ENCODE measurements around the gene IL1B. TPM values are rescaled to one million over a fixed set of nuclear protein-coding genes. Genes with fewer than 3 reads are reported as not detected.

The IL1B gene
- total RNA-seq, 1 experiment from 2014 or later, result not detected

DNA sequence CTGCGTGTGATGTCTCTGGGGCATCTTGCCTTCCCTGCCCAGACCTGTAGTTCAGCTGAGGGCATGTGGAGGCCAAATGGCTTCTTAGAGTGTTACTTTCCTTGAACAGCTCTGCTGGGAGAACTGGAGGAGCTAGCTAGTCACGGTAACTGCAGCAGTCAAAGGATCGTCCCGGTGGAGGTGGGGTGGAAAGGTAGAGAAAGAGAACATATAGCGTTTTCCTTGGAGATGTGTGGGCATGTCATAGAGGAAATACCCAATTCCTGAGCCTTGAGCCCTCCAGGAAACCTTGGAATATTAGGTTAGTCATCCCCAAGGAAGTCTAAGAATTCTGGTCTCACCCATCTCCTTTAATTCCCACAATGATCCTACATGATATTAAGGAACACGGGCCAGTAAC, 40.8 kb upstream of the IL1B start:
- no peak for TF ChIP-seq REST (IDR thresholded peaks at IDR 0.05; ENCODE audit: insufficient read depth in 1 of 2, low read depth in 2 of 2, low read length in 1 of 2)
- no peak for TF ChIP-seq CTCF (IDR thresholded peaks at IDR 0.05)
- TF ChIP-seq SIN3A (IDR thresholded peaks at IDR 0.05; ENCODE audit: borderline replicate concordance, insufficient read depth, low read depth, low read length), result no peak
- TF ChIP-seq TCF7L2 (IDR thresholded peaks at IDR 0.05; ENCODE audit: low read depth, low read length), result no peak
- no peak for TF ChIP-seq POLR2AphosphoS5 (IDR thresholded peaks at IDR 0.05; ENCODE audit: low read depth, low read length)
- POLR2A ChIA-PET, result no interaction called here
- no peak for ATAC-seq
- Histone ChIP-seq H3K4me1 (ENCODE audit: control insufficient read depth, insufficient read depth, low read length) (no peaks in the 10 kb centered on the region; the same call in 1 of the 2 replicates), H3K4me3 (ENCODE audit: low read depth in 2 of 2, low read length in 2 of 2) (no peak overlapping the region), H3K9me3 (ENCODE audit: control insufficient read depth, insufficient read depth, low read depth, low read length) (no peaks in the 10 kb centered on the region), H3K36me3 (ENCODE audit: control insufficient read depth, insufficient read depth, low read length) (no peaks in the 10 kb centered on the region), H3K27ac (ENCODE audit: low read length) (no peak overlapping the region), H3K27me3 (ENCODE audit: control insufficient read depth, insufficient read depth, low read length) (peaks cover 5% of the 10 kb centered on the region; the same call in 1 of the 2 replicates)
- BruUV-seq (replicated peaks), result no TSS peak
- in situ Hi-C loops (cut with HindIII; ENCODE audit: low pct_unique_long_range_greater_than_20kb, low sequenced_read_pairs) (no loop called here), intact Hi-C loops (cut with micrococcal nuclease; ENCODE audit: unreplicated experiment) (no loop called here)
- DNase-seq (ENCODE audit: low read depth, low spot score), result no peak
- CTCF ChIA-PET, result no interaction called here

- H3K4me1 ChIP-seq (ENCODE audit: control insufficient read depth, insufficient read depth, low read length), result no peaks in the 10 kb centered on the region; the same call in 1 of the 2 replicates
- no peak for DNase-seq (ENCODE audit: low read depth, low spot score)
- no peak for ATAC-seq
- no TSS peak for BruUV-seq (replicated peaks)
- in situ Hi-C loops (cut with HindIII; ENCODE audit: low pct_unique_long_range_greater_than_20kb, low sequenced_read_pairs), result no loop called here
- peaks cover 9% of the 10 kb centered on the region for H3K27me3 ChIP-seq (ENCODE audit: control insufficient read depth, insufficient read depth, low read length)
- H3K4me3 ChIP-seq (ENCODE audit: low read depth in 2 of 2, low read length in 2 of 2), result no peak overlapping the region
- intact Hi-C loops (cut with micrococcal nuclease; ENCODE audit: unreplicated experiment), result no loop called here
- H3K27ac ChIP-seq (ENCODE audit: low read length), result no peak overlapping the region
- ChIA-PET POLR2A (no interaction called here), CTCF (interaction anchor here (0.6 kb wide), 1 partner anchor 26 kb away, joined by 5 read pairs; no protein-coding TSS in a partner anchor)
- TF ChIP-seq TCF7L2 (IDR thresholded peaks at IDR 0.05; ENCODE audit: low read depth, low read length) (no peak), POLR2AphosphoS5 (IDR thresholded peaks at IDR 0.05; ENCODE audit: low read depth, low read length) (no peak), REST (IDR thresholded peaks at IDR 0.05; ENCODE audit: insufficient read depth in 1 of 2, low read depth in 2 of 2, low read length in 1 of 2) (no peak), CTCF (IDR thresholded peaks at IDR 0.05) (no peak), SIN3A (IDR thresholded peaks at IDR 0.05; ENCODE audit: borderline replicate concordance, insufficient read depth, low read depth, low read length) (no peak)
- no peaks in the 10 kb centered on the region for H3K36me3 ChIP-seq (ENCODE audit: control insufficient read depth, insufficient read depth, low read length)
- no peaks in the 10 kb centered on the region for H3K9me3 ChIP-seq (ENCODE audit: control insufficient read depth, insufficient read depth, low read depth, low read length)
Observed at GRCh38 chr2:112876971-112877361, 40.4 kb upstream of the IL1B start.
